ENCODE results near the gene CFAP74.

CFAP74 gene

GRCh38 chr1:1881727-1882126 lies 121.9 kb downstream of the CFAP74 start:
- 0 out of 2 replicates have a peak, but pooled peaks cover 2% of the 10 kb centered on the region for H3K36me3 ChIP-seq (ENCODE audit: control insufficient read depth, insufficient read depth, low read length)
- H3K27me3 ChIP-seq (ENCODE audit: control insufficient read depth, insufficient read depth, low read length), result no peaks in the 10 kb centered on the region
- WGBS (ENCODE audit: insufficient coverage, insufficient read length), result no CpG with 5 or more reads among the region's 6 CpGs
- H3K27ac ChIP-seq (ENCODE audit: low read length), result no peak overlapping the region
- no peak overlapping the region for H3K4me3 ChIP-seq (ENCODE audit: low read length)
- DNase-seq (ENCODE audit: low read depth, low spot score), result no peak
- H3K4me1 ChIP-seq (ENCODE audit: control insufficient read depth, insufficient read depth, low read length), result peaks cover 5% of the 10 kb centered on the region
- H3K9me3 ChIP-seq (ENCODE audit: control insufficient read depth, insufficient read depth, low read length), result no peaks in the 10 kb centered on the region

- no peak overlapping the region for H3K27ac ChIP-seq (ENCODE audit: low read length)
- H3K36me3 ChIP-seq (ENCODE audit: control insufficient read depth, insufficient read depth, low read length), result peaks cover 5% of the 10 kb centered on the region; the same call in 1 of the 2 replicates
- no CpG with 5 or more reads among the region's 13 CpGs for WGBS (ENCODE audit: insufficient coverage, insufficient read length)
- no peaks in the 10 kb centered on the region for H3K9me3 ChIP-seq (ENCODE audit: control insufficient read depth, insufficient read depth, low read length)
- H3K27me3 ChIP-seq (ENCODE audit: control insufficient read depth, insufficient read depth, low read length), result no peaks in the 10 kb centered on the region
- peaks cover 5% of the 10 kb centered on the region for H3K4me1 ChIP-seq (ENCODE audit: control insufficient read depth, insufficient read depth, low read length)
- no peak overlapping the region for H3K4me3 ChIP-seq (ENCODE audit: low read length)
- no peak for DNase-seq (ENCODE audit: low read depth, low spot score)
Observed at GRCh38 chr1:1880617-1881312, 122.8 kb downstream of the CFAP74 start.

GRCh38 chr1:1879942-1880341 lies 123.6 kb downstream of the CFAP74 start:
- DNase-seq (ENCODE audit: low read depth, low spot score), result no peak
- H3K27me3 ChIP-seq (ENCODE audit: control insufficient read depth, insufficient read depth, low read length), result no peaks in the 10 kb centered on the region
- no peak overlapping the region for H3K4me3 ChIP-seq (ENCODE audit: low read length)
- H3K4me1 ChIP-seq (ENCODE audit: control insufficient read depth, insufficient read depth, low read length), result peaks cover 5% of the 10 kb centered on the region
- peaks cover 5% of the 10 kb centered on the region; the same call in 1 of the 2 replicates for H3K36me3 ChIP-seq (ENCODE audit: control insufficient read depth, insufficient read depth, low read length)
- no peak overlapping the region for H3K27ac ChIP-seq (ENCODE audit: low read length)
- H3K9me3 ChIP-seq (ENCODE audit: control insufficient read depth, insufficient read depth, low read length), result no peaks in the 10 kb centered on the region
- WGBS (ENCODE audit: insufficient coverage, insufficient read length), result no CpG with 5 or more reads among the region's 5 CpGs

GRCh38 chr1:1877865-1878436 lies 125.6 kb downstream of the CFAP74 start:
- H3K9me3 ChIP-seq (ENCODE audit: control insufficient read depth, insufficient read depth, low read length), result no peaks in the 10 kb centered on the region
- DNase-seq (ENCODE audit: low read depth, low spot score), result no peak
- no peak overlapping the region for H3K4me3 ChIP-seq (ENCODE audit: low read length)
- H3K4me1 ChIP-seq (ENCODE audit: control insufficient read depth, insufficient read depth, low read length), result peaks cover 5% of the 10 kb centered on the region
- peaks cover 5% of the 10 kb centered on the region; the same call in 1 of the 2 replicates for H3K36me3 ChIP-seq (ENCODE audit: control insufficient read depth, insufficient read depth, low read length)
- no peaks in the 10 kb centered on the region for H3K27me3 ChIP-seq (ENCODE audit: control insufficient read depth, insufficient read depth, low read length)
- no CpG with 5 or more reads among the region's 5 CpGs for WGBS (ENCODE audit: insufficient coverage, insufficient read length)
- no peak overlapping the region for H3K27ac ChIP-seq (ENCODE audit: low read length)

DNA sequence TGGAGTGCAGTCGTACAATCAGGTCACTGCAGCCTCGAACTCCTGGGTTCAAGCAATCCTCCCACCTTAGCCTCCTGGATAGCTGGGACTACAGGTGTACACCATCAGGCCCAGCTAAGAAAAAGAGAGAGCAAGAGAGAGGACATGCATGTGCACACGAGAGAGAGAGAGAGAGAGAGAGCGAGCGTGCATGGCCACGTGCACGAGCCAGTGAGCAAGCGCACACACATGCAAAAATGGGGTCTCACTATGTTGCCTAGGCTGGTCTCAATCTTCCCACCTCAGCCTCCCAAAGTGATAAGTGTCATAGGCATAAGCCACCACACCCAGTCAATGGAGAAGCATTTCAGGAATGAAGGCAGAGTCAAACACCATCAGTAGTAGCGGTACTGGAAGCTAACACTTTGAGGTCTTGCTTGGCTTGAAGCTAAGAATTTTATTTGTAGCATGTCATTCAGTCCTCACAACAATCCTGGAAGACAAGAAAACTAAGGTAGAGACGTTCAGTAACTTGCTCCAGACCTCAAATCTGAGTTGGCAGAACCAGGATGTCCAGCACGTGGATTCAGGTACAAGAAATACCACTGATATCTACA lies 127.2 kb downstream of the CFAP74 start:
- Histone ChIP-seq H3K9me3 (ENCODE audit: control insufficient read depth, insufficient read depth, low read length) (no peaks in the 10 kb centered on the region), H3K27me3 (ENCODE audit: control insufficient read depth, insufficient read depth, low read length) (no peaks in the 10 kb centered on the region), H3K27ac (ENCODE audit: low read length) (no peak overlapping the region), H3K4me3 (ENCODE audit: low read length) (no peak overlapping the region), H3K36me3 (ENCODE audit: control insufficient read depth, insufficient read depth, low read length) (peaks cover 5% of the 10 kb centered on the region; the same call in 1 of the 2 replicates), H3K4me1 (ENCODE audit: control insufficient read depth, insufficient read depth, low read length) (peaks cover 3% of the 10 kb centered on the region)
- DNase-seq (ENCODE audit: low read depth, low spot score), result no peak
- no CpG with 5 or more reads among the region's 11 CpGs for WGBS (ENCODE audit: insufficient coverage, insufficient read length)

- Histone ChIP-seq H3K27me3 (ENCODE audit: control insufficient read depth, insufficient read depth, low read length) (no peaks in the 10 kb centered on the region), H3K9me3 (ENCODE audit: control insufficient read depth, insufficient read depth, low read length) (no peaks in the 10 kb centered on the region), H3K36me3 (ENCODE audit: control insufficient read depth, insufficient read depth, low read length) (peaks cover 5% of the 10 kb centered on the region; the same call in 1 of the 2 replicates), H3K27ac (ENCODE audit: low read length) (no peak overlapping the region), H3K4me3 (ENCODE audit: low read length) (no peak overlapping the region), H3K4me1 (ENCODE audit: control insufficient read depth, insufficient read depth, low read length) (peaks cover 3% of the 10 kb centered on the region)
- no peak for DNase-seq (ENCODE audit: low read depth, low spot score)
- no CpG with 5 or more reads among the region's 1 CpG for WGBS (ENCODE audit: insufficient coverage, insufficient read length)
Observed at GRCh38 chr1:1875932-1876331, 127.7 kb downstream of the CFAP74 start.

DNA sequence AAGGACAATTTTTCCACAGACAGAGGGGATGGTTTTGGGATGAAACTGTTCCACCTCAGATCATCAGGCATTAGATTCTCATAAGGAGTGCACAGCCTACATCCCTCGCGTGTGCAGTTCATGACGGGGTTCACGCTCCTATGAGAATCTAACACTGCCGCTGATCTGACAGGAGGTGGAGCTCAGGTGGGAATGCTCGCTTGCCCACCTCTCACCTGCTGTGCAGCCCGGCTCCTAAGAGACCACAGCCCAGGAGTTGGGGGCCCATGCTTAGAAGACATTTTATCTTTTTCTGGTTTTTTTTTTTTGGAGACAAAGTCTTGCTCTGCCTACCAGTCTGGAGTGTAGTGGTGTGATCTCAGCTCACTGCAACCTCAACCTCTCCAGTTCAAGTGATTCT lies 128.7 kb downstream of the CFAP74 start:
- H3K27ac ChIP-seq (ENCODE audit: low read length), result no peak overlapping the region
- no peak overlapping the region for H3K4me3 ChIP-seq (ENCODE audit: low read length)
- no peak for DNase-seq (ENCODE audit: low read depth, low spot score)
- WGBS (ENCODE audit: insufficient coverage, insufficient read length), result no CpG with 5 or more reads among the region's 7 CpGs
- no peaks in the 10 kb centered on the region for H3K9me3 ChIP-seq (ENCODE audit: control insufficient read depth, insufficient read depth, low read length)
- peaks cover 5% of the 10 kb centered on the region; the same call in 1 of the 2 replicates for H3K36me3 ChIP-seq (ENCODE audit: control insufficient read depth, insufficient read depth, low read length)
- H3K4me1 ChIP-seq (ENCODE audit: control insufficient read depth, insufficient read depth, low read length), result peaks cover 2% of the 10 kb centered on the region; the same call in 1 of the 2 replicates
- no peaks in the 10 kb centered on the region for H3K27me3 ChIP-seq (ENCODE audit: control insufficient read depth, insufficient read depth, low read length)

DNA sequence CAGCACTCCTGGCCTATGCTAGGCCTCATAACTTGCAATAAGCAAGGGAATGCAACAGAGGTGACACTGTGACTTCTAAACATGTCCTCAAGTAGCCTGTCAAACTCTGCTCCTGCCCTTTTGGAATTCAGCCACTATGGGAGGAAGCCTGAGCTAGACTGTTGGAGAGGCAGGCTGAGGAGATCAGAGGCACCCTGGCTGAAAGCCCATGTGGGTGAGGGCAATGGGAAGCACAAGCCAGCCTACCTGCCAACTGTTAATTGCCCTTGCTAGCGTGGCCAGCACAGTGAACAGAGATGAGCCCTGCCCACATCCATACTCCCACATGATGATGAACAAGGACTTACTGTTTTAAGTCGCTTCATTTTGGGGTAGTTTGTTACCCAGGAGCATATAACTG lies 130.4 kb downstream of the CFAP74 start:
- H3K27ac ChIP-seq (ENCODE audit: low read length), result no peak overlapping the region

DNA sequence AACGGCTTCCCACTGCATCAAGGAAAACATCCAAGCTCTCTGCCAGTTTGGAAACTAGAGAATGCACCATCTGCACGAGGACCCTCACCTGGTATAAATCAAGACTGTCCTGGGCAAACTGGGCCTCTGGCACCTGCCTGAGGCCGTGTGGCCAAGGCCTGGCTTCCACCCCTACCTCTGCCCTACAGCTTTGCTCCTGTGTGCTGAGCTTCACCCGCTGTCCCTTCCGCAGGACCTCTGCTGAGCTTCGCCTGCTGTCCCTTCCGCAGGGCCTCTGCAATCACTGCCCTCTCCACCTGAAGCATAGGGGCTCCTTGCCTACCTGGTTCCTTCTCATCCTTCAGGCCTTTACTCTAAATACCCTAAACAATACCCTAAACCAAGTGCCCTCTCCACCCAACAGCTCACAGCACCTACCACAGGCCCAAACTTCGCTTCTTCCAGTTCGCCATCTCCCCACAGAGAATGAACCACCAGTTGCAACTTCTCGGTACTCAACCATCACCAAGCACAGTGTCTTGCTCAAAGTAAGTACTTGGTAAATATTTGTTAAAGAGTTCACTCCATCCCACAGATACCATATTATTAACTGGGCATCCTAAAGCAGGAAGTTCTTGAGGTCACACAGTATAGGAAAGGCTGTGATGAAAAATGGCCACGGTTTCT lies 131.1 kb downstream of the CFAP74 start:
- Histone ChIP-seq H3K9me3 (ENCODE audit: control insufficient read depth, insufficient read depth, low read length) (no peaks in the 10 kb centered on the region), H3K4me3 (ENCODE audit: low read length) (no peak overlapping the region), H3K4me1 (ENCODE audit: control insufficient read depth, insufficient read depth, low read length) (peaks cover 2% of the 10 kb centered on the region; the same call in 1 of the 2 replicates), H3K36me3 (ENCODE audit: control insufficient read depth, insufficient read depth, low read length) (peaks cover 3% of the 10 kb centered on the region; the same call in 1 of the 2 replicates), H3K27me3 (ENCODE audit: control insufficient read depth, insufficient read depth, low read length) (no peaks in the 10 kb centered on the region), H3K27ac (ENCODE audit: low read length) (no peak overlapping the region)
- no peak for DNase-seq (ENCODE audit: low read depth, low spot score)
- no CpG with 5 or more reads among the region's 11 CpGs for WGBS (ENCODE audit: insufficient coverage, insufficient read length)

More for the DNA sequence above, 130.4 kb downstream of the CFAP74 start:
- Histone ChIP-seq H3K4me3 (ENCODE audit: low read length) (no peak overlapping the region), H3K36me3 (ENCODE audit: control insufficient read depth, insufficient read depth, low read length) (peaks cover 5% of the 10 kb centered on the region; the same call in 1 of the 2 replicates), H3K4me1 (ENCODE audit: control insufficient read depth, insufficient read depth, low read length) (peaks cover 2% of the 10 kb centered on the region; the same call in 1 of the 2 replicates), H3K9me3 (ENCODE audit: control insufficient read depth, insufficient read depth, low read length) (no peaks in the 10 kb centered on the region), H3K27me3 (ENCODE audit: control insufficient read depth, insufficient read depth, low read length) (no peaks in the 10 kb centered on the region)
- no peak for DNase-seq (ENCODE audit: low read depth, low spot score)
- no CpG with 5 or more reads among the region's 2 CpGs for WGBS (ENCODE audit: insufficient coverage, insufficient read length)
